Mucosa of stomach (tissue), 1 donor: ENCODE measurements around the gene C22orf39.

Source experiments
- H3K27me3 ChIP-seq: one replicate; pipeline ENCODE4 v1.7.0; 2013; ENCODE audit warnings: mild to moderate bottlenecking, low read length; ENCODE audit not compliant: control insufficient read depth, insufficient read depth
- H3K36me3 ChIP-seq: one replicate; pipeline ENCODE4 v1.7.0; 2013; ENCODE audit warnings: low read length; ENCODE audit not compliant: control insufficient read depth, insufficient read depth
- H3K4me1 ChIP-seq: one replicate; pipeline ENCODE4 v1.7.0; 2013; ENCODE audit warnings: mild to moderate bottlenecking, low read length; ENCODE audit not compliant: control insufficient read depth, insufficient read depth
- H3K4me3 ChIP-seq: one replicate; pipeline ENCODE4 v1.7.0; 2013; ENCODE audit warnings: low read length
- H3K9ac ChIP-seq: one replicate; pipeline ENCODE4 v1.7.0; 2013; ENCODE audit warnings: mild to moderate bottlenecking, low read length, moderate library complexity
- H3K9me3 ChIP-seq: one replicate; pipeline ENCODE4 v1.7.0; 2013; ENCODE audit warnings: mild to moderate bottlenecking, low read length, moderate library complexity; ENCODE audit not compliant: control insufficient read depth
- donor health status: Pancreatic carcinoma.

C22orf39 gene

GRCh38 chr22:19471572-19471971, 24.1 kb upstream of the C22orf39 start:
- no peak overlapping the region for H3K4me3 ChIP-seq
- no peaks in the 10 kb centered on the region for H3K4me1 ChIP-seq
- no peak overlapping the region for H3K9ac ChIP-seq
- H3K36me3 ChIP-seq, result peaks cover 41% of the 10 kb centered on the region
- H3K9me3 ChIP-seq, result no peaks in the 10 kb centered on the region
- H3K27me3 ChIP-seq, result no peaks in the 10 kb centered on the region

GRCh38 chr22:19470010-19470409, 22.5 kb upstream of the C22orf39 start:
- H3K27me3 ChIP-seq, result no peaks in the 10 kb centered on the region
- no peaks in the 10 kb centered on the region for H3K4me1 ChIP-seq
- peaks cover 41% of the 10 kb centered on the region for H3K36me3 ChIP-seq

GRCh38 chr22:19469421-19469820, 21.9 kb upstream of the C22orf39 start:
- H3K4me1 ChIP-seq, result no peaks in the 10 kb centered on the region
- H3K36me3 ChIP-seq, result peaks cover 44% of the 10 kb centered on the region
- no peaks in the 10 kb centered on the region for H3K9me3 ChIP-seq
- no peaks in the 10 kb centered on the region for H3K27me3 ChIP-seq
- H3K4me3 ChIP-seq, result no peak overlapping the region
- H3K9ac ChIP-seq, result no peak overlapping the region

More at GRCh38 chr22:19470010-19470409, 22.5 kb upstream of the C22orf39 start:
- H3K4me3 ChIP-seq, result no peak overlapping the region
- no peaks in the 10 kb centered on the region for H3K9me3 ChIP-seq
- H3K9ac ChIP-seq, result no peak overlapping the region

- no peak overlapping the region for H3K9ac ChIP-seq
- no peak overlapping the region for H3K4me3 ChIP-seq
- H3K27me3 ChIP-seq, result no peaks in the 10 kb centered on the region
- no peaks in the 10 kb centered on the region for H3K9me3 ChIP-seq
- H3K36me3 ChIP-seq, result peaks cover 37% of the 10 kb centered on the region
- H3K4me1 ChIP-seq, result no peaks in the 10 kb centered on the region
Measured at GRCh38 chr22:19467912-19468311, 20.4 kb upstream of the C22orf39 start.

- H3K4me1 ChIP-seq, result no peaks in the 10 kb centered on the region
- H3K36me3 ChIP-seq, result peaks cover 36% of the 10 kb centered on the region
Measured at GRCh38 chr22:19466848-19467752, 19.6 kb upstream of the C22orf39 start.

GRCh38 chr22:19466126-19466716, 18.7 kb upstream of the C22orf39 start:
- H3K4me1 ChIP-seq, result no peaks in the 10 kb centered on the region

More at GRCh38 chr22:19466848-19467752, 19.6 kb upstream of the C22orf39 start:
- Histone ChIP-seq H3K4me3 (no peak overlapping the region), H3K27me3 (no peaks in the 10 kb centered on the region), H3K9ac (no peak overlapping the region), H3K9me3 (no peaks in the 10 kb centered on the region)

GRCh38 chr22:19464975-19465374, 17.5 kb upstream of the C22orf39 start:
- H3K36me3 ChIP-seq, result peaks cover 26% of the 10 kb centered on the region
- no peak overlapping the region for H3K9ac ChIP-seq
- no peaks in the 10 kb centered on the region for H3K4me1 ChIP-seq
- no peaks in the 10 kb centered on the region for H3K27me3 ChIP-seq
- no peaks in the 10 kb centered on the region for H3K9me3 ChIP-seq
- no peak overlapping the region for H3K4me3 ChIP-seq

More at GRCh38 chr22:19466126-19466716, 18.7 kb upstream of the C22orf39 start:
- H3K36me3 ChIP-seq, result peaks cover 31% of the 10 kb centered on the region
- no peaks in the 10 kb centered on the region for H3K9me3 ChIP-seq
- H3K9ac ChIP-seq, result no peak overlapping the region
- H3K27me3 ChIP-seq, result no peaks in the 10 kb centered on the region
- H3K4me3 ChIP-seq, result no peak overlapping the region

GRCh38 chr22:19464546-19464945, 17.0 kb upstream of the C22orf39 start:
- no peaks in the 10 kb centered on the region for H3K4me1 ChIP-seq
- no peaks in the 10 kb centered on the region for H3K27me3 ChIP-seq
- no peak overlapping the region for H3K4me3 ChIP-seq
- no peak overlapping the region for H3K9ac ChIP-seq
- peaks cover 26% of the 10 kb centered on the region for H3K36me3 ChIP-seq
- H3K9me3 ChIP-seq, result no peaks in the 10 kb centered on the region

- Histone ChIP-seq H3K36me3 (peaks cover 19% of the 10 kb centered on the region), H3K27me3 (no peaks in the 10 kb centered on the region), H3K4me3 (no peak overlapping the region), H3K4me1 (no peaks in the 10 kb centered on the region), H3K9me3 (no peaks in the 10 kb centered on the region), H3K9ac (no peak overlapping the region)
Measured at GRCh38 chr22:19463491-19464469, 16.3 kb upstream of the C22orf39 start.

GRCh38 chr22:19463008-19463407, 15.5 kb upstream of the C22orf39 start:
- no peaks in the 10 kb centered on the region for H3K4me1 ChIP-seq
- H3K27me3 ChIP-seq, result no peaks in the 10 kb centered on the region
- no peaks in the 10 kb centered on the region for H3K9me3 ChIP-seq
- H3K4me3 ChIP-seq, result no peak overlapping the region
- no peak overlapping the region for H3K9ac ChIP-seq
- H3K36me3 ChIP-seq, result peaks cover 12% of the 10 kb centered on the region

GRCh38 chr22:19461506-19461905, 14.0 kb upstream of the C22orf39 start:
- Histone ChIP-seq H3K9ac (no peak overlapping the region), H3K36me3 (peaks cover 9% of the 10 kb centered on the region), H3K4me3 (no peak overlapping the region), H3K4me1 (no peaks in the 10 kb centered on the region), H3K9me3 (no peaks in the 10 kb centered on the region), H3K27me3 (no peaks in the 10 kb centered on the region)
